Activated CD8-positive, alpha-beta memory T cell treated with anti-CD3 and anti-CD28 coated beads for 24 hours (primary cell): Measurements from ENCODE around the gene SLX9.
"Not testable (repeated sequence)": the region's sequence is repeated elsewhere in the genome, so short reads cannot be mapped to it uniquely, and the experiment has no call there.

Experiments
- DNase-seq: peaks from one replicate; pipeline ENCODE4 v3.0.0-alpha.2; 2020

Gene SLX9

DNA sequence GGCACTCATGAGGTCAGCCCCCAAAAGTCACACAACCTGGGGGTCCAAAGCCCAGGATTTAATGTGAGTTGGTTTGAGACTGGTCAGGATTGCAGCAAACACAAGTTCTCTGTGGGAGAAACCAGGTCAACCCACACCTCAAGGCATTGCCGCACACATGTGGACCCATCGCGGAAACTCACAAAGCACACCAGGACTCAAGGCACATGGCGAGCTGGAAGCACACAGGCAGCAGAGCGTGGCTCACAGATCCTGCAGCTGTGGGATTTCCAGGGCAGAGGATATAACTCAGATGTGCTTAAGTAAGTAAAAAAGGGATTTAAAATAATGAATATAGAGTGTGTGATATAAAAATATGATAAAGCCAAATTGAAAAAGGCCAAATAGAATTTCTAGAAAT, 82.9 kb downstream of the SLX9 start:
- no peak for DNase-seq

DNA sequence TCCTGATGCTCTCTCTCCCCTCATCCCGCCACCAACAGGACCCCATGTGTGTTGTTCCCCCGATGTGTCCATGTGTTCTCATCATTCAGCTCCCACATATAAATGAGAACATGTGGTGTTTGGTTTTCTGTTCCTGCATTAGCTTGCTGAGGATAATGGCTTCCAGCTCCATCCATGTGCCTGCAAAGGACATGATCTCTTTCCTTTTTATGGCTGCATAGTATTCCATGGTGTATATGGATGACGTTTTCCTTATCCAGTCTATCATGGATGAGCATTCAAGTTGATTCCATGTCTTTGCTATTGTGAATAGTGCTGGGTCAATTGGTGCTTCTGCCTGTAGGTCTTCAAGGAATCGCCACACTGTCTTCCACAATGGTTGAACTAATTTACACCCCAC, 84.7 kb downstream of the SLX9 start:
- not testable (repeated sequence) for DNase-seq

DNA sequence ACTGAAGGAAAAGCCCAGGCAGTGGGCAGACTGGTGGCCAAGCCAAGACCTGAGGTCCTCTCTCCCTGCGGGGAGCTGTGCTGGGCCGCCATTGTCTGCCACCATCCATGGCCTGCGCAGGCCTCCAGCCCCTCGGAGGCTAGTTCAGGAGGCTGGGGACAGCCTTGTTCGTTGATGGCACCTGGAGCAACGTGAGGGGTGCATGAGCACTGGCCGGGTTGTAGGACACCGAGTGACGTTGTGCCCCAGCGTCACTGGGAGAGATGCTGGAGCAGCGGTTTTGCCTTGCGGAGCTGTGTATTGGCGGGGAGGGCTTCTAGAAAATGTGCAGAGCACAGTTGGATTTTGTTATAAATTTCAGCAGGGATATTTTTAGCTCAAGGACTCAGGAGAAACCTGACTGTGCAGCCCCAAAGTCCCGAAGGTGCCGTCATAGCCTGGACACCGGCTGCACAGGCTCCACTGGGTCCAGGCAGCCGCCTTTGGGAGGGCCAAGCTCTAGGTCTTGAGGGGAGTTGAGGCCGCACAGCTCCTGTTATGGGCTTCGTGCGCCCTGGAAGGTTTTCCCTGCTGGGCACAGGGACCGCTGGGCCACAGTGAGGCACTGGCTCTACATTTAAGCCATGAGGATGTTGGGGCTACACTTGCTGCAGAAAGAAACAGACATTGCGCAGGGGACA, 86.4 kb downstream of the SLX9 start:
- DNase-seq: no peak
